Suppressor macrophage (primary cell): ENCODE data around the gene CLEC16A.

Experiments used
- DNase-seq, 4 experiments: peaks; one replicate each; pipeline ENCODE4 v3.0.0-alpha.2; 2020 to 2022

CLEC16A gene

DNA sequence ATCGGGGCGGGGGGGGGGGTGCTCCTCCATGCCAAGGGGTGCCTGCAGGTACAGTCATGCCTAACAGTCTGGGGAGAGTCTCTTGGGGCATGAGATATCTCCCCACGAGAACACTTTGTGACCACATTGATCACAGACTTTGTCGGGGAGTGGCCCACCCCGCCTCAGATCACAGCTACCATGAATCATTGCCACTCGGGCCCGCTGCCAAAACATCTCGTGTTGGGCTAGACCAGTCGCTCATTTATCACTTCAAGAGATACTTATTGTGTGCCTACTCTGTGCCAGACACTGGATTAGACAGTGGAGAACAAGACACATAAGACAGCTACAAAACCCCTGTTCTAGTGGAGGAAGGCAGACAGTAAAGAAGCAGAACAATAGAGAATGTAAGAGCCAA lies 72.6 kb downstream of the CLEC16A start:
- no peak for DNase-seq

DNA sequence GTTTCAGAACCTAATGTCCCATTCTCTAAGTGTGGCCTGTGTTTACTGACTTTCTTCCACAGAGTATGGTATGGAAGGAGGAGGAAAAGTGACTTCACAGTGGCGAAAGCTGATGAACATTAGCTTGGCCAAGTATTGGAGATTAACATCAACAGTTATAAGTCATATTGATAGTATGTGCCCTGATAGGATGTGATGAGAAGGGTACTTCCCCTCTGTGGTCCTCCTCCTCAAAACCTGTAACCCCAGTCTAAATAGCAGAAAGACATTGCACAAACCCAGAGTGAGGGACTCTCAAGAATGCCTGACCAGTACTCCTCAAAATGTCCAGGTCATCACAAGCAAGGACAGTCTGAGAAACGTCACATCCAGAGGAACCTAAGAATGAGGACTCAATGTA lies 73.1 kb downstream of the CLEC16A start:
- no peak for DNase-seq

DNA sequence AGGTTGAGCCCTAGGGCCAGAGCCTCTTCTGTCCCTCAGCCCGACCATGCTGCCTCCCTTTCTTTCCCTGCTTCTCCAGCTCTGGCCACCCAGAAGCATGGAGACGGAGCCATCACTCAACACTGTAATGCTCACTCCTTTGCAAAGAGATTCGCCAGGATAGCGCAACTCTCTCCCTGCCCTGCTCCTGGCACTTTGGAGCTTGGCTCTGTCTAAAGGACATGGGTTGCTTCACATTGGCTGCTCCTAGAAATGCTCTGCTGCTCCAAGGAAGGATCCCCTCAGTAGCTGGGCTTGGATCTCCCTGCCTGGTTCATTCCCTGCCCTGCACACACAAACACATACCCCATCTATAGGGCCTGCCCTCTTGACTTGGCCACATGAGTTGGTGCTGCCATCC lies 76.0 kb downstream of the CLEC16A start:
- DNase-seq = no peak

DNA sequence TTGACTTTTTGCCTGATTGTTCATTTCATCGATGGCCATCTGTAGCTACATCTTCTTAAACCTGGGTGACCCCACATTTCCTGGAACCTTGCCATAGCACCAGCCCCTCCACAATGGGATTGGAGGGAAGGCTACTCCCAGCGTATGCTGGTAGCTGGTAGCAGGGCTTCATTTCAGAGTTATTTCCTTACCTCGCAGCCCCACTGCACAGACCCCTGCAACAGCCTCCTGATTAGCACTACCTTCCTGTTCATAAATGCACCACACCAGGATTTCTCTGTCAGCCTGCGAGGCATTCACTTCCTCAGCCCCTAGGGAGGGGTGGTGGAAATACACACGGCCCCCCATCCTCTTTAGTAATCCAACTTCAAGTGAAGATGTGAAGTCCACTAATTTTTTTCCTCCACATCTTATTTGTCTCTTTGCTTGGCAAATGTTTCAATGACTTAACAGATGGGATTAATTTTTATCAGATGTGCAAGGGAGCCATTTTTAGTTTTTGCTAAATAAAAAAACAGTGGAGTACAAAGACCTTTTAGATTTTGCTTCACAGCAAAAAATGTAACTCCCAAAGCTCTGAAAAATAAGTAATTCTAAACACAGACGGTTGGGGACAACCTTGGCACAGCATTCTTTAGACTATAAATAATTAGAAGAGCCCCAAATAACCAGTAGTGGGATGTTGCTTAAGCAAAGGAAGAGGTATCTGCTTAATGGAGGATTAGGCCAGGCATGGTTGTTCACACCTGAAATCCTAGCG lies 76.6 kb downstream of the CLEC16A start:
- DNase-seq = no peak

DNA sequence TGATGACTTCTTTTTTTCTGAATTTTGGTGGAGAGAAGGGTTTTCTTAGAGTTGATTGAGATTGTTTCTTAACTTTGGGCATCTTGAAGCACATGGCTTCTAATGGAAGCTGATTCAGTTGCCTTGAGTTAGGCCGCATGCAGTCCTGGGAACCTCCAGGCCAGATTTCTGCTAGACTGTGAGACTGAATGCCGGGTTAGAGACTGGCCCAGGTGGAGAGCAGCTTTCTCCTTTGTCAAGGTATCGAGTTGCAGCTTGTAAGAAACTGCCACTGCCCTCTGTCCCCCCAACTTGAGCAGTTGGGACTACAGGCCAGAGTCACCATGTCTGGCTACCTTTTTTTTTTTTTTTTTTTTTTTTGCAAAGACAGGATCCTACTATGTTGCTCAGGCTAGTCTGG lies 77.6 kb downstream of the CLEC16A start:
- DNase-seq = no peak

DNA sequence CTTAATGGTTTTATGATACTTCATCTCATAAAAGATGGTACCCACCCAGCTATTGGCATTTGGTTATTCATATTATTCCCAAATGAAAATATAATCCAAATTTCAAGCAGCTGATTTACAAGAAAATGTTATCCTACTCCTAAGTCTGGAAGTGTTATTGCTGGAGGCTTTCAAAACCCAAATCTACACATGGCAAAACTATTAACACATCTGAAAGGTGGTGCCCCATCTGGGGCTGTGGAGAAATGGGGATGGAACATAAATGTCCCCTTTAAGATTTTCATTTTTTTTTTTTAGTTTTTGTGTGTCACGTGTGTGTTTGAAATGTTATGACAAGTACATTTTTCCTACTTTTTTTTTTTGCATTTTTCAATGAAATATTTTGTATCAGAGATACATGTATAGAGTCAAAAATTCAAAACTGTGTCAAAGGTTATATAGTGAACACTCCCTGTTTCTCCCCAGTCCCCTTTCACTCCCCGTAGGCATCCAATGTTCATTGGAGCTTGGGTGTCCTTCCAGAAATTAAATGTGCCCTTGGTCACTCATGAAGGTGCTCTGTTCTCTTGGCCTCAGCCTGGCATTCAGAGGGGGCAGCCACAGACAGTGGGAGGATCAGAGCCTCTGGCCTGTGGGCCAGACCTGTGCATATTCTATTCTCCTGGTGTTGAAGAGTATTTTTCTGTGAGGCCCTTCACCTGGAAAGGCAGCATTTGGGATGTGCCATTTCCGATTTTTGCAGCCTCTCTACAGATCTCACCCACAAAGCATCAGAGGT lies 79.1 kb downstream of the CLEC16A start:
- no peak for DNase-seq

DNA sequence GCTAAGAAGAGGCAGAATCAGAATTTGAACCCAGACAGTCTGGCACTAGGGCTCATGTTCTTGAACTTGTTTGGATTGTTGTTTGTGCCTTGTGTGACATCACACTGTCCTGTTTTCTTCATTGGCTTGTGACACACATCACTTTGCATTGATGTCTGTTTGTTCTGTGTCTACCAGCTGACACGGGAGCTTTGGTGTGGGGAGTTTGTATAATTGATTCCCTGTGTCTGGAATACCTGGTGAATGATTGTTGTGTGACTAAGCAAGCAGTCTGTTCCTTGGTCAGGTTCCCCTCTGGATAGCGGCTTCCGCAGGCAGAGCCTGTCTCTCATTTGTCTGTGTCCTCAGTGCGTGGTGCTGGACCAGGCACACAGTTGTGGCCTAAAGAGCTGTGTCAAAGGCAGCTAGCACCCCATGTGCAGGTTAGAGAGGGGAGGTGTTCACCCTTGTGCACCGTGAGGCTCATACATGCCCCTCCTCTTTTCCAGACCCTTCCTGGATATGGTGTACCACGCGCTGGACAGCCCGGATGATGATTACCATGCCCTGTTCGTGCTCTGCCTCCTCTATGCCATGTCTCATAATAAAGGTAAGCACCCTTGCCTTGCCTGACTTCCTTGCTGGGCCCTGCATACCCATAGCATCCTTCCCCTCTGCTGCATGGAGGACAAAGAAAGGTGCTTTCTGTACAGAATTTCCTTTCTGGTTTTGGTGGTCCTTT lies 80.1 kb downstream of the CLEC16A start:
- DNase-seq = no peak

DNA sequence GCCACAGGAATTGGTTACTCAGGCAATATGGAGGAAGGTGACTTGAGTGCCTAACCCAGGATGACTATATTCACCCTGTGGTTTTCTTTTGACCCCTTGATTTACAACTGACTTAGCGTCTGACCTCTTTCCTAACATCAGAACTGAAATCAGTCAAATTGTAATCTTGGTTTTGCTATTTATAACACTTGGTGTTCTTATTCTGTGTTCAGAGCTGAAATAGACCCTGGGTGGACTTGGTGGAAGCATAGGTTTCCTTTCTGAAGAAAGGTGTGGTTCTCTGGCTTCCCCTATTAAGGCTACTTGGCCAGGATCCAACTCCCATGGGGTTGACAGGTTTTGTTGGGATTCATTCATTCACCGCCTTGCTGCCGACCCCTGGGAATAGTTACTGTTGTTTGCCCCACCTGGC lies 80.8 kb downstream of the CLEC16A start:
- DNase-seq = no peak

DNA sequence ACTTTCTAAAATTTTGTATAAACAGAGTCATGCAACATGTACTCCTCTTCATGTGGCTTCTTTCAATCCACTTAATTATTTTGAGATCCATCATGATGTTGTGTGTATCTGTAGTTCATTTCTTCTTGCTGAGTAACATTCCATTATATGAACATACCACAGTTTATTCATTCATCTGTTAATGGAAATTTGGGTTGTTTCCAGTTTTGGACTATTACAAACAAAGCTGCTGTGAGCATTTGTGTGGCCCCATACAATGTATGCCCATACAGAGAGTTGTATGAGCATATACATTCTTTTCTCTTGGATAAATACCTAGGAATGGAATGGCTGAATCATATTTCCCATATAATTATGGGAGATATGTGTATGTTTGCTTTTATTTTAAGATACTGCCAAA lies 85.6 kb downstream of the CLEC16A start:
- DNase-seq = no peak

DNA sequence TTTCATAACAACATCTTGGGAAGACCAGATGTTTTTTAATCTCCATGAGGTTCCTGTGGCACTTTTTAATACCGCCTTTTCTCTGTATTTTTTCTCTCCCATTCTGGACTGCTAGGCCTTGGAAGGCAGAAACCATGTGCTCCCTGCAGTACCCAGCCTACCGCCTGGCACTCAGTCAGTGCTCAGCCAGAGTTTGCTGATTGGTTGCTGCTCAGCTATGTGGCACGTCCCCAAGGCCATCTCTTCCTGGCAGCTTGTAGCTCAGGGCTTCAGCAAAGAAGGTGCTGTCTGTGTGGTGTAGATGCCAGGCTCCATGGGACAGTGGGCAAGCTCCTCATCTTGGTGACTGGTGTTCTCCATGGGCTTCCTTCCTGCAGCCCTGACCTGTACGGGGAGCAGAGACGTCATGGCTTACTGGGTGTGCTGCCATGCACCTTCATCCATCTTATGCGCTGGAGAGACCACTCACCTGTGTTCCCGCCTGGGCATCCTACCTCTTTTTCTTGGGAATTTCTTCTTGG lies 86.7 kb downstream of the CLEC16A start:
- DNase-seq = no peak

DNA sequence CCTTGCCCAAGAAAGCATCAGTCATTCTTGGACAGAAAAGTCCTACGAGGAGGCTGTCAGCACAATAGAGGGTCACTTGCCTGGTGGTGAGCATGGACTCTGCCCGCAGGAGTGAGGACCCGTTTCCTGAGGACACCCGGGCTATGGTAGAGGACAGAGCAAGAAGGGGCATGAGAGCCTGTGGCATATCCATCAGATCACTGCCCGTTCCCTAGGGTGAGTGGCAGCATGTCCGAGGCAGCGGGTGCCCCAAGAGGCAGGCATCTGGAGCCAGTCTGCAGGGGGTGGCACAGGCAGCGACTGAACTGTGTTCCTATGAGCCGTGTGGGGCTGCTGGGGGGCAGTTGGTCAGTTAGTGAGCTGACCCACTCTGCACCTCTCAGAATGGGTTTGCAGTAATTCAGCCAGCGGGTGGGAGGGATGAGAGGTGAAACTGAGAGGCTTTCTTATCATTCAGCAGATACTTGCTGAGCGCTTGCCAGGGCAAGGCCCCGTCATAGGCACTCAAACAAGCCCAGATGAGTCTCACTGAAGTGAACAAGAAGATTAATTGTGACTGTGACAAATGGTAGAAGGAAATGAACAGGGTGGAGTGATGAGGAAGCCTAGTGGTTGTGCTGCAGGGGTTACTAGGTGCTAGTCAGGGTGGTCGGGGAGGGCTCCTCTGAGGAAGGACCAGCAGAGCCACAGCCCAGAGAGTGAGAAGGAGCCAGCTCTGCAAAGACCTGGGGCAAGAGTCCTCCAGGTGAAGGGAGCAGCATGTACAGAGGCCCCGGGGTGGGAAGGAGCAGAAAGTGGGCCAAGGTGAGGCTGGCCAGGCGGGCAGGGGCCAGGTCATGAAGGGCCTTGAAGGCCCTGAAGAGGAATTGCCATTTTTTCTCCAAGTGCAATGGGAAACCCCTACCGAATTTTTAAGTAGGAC lies 87.9 kb downstream of the CLEC16A start:
- no peak for DNase-seq

DNA sequence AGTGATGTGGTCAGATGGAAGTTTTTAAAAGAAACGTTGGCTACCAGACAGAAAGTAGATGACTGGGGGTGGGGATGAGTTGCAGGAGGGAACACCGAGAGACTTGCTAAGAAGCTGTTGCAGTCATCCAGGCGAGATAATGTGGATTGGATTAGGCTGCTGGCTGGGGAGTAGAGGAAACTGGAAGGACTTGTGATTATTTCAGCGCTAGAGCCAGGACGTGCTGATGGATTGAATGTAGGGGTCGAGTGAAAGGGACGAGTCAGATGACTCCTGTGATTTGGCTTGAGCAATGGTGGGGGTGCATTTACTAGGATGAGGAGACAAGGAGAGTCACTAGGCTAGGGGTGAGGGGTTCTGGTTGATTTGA lies 88.5 kb downstream of the CLEC16A start:
- no peak for DNase-seq

DNA sequence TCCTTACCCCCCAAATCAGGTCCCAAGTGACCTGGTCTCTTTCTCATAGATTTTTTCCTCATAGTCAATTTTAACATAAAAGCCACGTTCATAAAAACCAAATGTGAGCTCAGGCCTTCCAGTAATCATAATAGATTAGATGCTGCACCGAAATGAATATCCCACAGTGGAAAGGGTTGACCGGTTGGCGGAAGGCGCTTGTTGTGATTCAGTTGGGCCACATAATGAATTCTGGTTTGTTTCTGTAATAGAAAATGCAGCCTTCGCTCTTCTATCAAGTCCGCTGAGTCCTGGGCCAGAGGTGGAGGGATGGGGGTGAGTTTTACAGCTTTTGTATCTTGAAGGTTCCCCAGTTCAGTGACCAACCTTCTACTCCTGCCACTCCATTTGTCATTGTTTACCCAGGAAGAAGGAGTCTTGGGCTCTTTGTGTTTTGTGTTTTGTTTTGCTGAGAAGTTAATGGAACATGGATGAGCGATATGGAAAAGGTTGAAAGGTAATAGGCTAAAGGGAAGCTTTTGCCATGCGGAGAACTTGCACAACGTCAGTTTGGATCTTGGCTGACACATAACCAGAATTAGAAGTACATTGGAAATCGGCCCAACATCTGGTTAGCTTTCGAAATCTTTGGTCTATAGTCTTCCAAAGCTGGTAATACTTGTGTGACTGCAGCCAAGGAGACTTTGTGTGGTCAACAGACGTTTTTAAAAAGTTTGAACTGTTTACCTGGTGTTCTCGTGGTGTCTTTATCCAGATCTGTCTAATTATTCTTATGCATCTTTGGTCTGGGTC lies 89.5 kb downstream of the CLEC16A start:
- no peak for DNase-seq

DNA sequence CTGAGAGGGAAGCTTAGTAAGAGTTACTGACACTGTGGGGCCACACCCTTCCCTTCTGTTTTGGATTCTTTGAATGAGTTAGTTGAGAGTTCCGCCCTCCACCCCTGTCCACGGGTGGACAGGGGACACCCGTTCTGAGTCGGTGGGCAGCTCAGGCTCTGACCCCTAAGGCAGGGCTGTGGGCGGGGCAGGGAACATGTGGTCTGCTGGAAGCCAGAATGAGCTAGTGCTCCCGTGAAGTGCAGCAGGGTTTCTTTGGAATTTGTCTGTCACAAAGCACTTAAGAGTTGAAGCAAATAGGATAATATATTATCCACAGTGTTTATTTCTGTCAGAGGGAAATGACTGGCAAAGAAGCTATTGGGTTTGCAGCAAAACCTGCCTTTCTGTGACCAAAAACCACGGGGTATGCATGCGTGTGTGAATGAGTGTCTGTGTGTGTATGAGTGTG lies 90.1 kb downstream of the CLEC16A start:
- DNase-seq = no peak

DNA sequence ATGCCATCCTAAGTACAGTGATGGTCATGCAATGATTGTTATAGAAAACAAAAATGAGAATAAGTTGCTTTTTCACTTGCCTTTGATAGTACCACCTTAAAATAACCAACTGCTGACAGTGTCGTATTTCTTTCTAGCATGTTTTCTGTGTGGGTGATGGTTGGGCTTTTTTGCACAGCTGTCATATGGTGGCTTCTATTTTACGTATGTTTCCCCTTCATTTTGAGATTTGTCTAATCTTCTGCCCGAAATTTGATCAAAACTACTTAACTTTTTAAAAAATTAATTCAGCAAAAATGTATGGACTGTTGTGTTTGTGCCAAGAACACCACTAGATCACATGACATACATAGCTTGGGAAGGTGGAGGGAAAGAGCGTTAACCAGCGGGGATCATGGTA lies 90.7 kb downstream of the CLEC16A start:
- DNase-seq = no peak

DNA sequence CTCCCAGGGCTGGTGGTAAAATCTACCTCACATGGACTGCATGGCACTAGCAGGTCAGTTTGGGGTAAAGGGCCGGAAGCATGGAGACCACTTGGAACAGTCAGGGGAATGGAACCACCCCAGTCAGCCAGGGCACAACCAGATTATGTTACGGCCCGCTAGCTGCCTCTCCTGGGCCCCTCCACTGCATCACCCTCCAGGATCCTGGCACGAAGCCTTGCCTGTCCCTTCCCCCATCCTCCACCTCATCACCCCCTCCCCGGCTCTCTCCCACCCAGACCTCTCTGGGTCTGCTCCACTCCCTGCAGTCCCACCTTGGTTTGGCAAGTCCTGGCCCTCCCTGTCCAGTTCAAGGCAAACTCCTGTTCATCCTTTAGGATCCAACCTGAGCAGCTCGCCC lies 91.7 kb downstream of the CLEC16A start:
- no peak for DNase-seq

DNA sequence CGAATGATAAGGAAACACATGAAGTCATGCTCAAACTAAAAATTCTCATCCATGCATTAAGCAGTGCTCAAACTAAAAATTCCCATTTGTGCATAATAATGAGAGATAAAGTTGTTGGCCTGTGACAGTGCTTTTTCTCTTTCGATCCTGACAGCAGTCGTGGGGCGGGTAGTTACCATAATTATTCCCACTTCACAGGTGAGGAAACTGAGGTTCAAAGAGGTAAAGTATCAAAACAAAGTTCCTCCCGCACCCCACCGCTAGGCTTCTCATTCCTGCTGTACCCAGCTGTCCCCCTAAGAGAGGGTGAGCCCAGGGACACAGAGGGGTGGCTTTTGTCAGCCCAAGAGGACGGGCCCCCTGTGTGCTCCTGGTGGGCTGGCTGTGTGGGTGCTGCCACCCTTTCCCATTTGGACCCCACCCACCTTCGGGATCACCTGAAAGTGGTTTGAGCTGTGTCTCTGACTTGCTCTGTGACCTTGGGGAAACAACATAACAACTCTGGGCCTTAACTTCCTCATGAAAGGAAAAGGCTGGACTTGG lies 92.6 kb downstream of the CLEC16A start:
- DNase-seq = no peak

DNA sequence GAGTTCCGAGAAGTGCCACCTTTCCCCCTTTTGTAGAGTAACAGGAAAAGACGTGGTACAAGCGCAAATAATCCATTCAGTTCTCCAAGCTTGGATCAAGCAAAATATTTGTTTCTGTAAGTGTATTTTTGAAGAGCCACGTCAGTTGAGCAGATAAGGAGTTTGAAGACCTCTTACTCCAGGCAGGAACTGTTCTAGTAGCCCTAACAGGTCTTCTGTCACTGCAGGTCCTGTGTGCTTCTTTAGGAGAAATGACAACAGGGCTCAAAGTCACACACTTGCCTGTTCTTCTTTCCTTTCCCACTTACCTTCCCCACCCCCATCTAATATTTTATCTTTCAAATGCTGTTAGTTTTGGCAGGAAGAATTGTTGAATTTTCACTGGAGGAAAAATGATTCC lies 93.9 kb downstream of the CLEC16A start:
- no peak for DNase-seq

DNA sequence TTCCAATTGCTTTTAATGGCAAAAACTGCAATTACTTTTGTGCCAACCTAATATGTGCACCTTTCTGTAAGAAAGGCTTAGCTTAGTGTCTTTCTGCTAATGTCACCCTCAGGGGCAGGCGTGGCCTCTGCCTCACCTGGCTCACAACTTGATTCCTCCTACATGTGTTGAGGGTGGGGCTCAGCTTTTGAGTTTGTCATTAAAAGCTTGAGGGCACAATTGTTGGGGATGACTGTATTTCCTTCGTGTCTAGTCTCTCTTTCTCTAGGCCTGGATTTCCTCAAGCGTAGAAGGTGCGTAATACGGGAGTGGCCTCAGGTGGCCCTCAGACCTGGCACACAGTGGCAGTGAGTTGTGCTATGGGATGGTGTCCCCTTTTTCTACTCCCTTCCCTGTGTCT lies 94.4 kb downstream of the CLEC16A start:
- no peak for DNase-seq

DNA sequence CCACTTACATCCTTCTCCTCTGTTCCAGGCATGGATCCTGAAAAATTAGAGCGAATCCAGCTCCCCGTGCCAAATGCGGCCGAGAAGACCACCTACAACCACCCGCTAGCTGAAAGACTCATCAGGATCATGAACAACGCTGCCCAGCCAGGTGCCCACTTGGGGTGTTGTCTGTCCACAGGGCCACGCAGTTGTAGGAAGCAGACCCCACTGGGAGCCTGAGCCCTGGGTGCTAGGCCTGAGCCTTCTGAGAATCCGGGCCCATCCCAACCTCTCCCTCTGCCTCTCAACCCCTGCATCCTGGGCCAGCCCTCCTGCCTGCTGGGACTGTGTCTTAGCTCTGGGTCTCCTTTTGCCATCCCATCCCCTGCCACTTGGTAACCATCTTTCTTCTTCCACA lies 95.4 kb downstream of the CLEC16A start:
- no peak for DNase-seq

DNA sequence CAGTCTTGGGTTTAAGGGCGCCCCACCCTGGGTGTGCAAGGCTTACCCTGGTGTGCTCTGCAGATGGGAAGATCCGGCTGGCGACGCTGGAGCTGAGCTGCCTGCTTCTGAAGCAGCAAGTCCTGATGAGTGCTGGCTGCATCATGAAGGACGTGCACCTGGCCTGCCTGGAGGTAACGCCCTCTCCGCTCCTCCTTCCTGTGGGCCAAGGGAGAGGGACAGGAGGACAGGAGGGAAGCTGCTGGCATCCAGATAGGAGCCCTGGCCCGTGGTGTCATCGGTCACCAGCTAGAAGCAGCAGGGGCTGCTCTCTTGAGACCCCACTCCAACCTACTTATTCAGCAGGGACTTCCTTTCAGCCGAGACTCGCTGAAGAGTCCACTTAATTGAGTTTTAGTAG lies 97.8 kb downstream of the CLEC16A start:
- no peak for DNase-seq
